ENCODE data around the gene FOCAD.

Gene FOCAD

GRCh38 chr9:20995616-20996015, 311.6 kb downstream of the FOCAD start:
- Histone ChIP-seq H3K27ac (ENCODE audit: extremely low read depth, low read depth, low read length) (no peak overlapping the region), H3K4me3 (ENCODE audit: low read depth, low read length) (no peak overlapping the region), H3K36me3 (ENCODE audit: control insufficient read depth in 2 of 2, insufficient read depth in 1 of 2, low read length in 2 of 2) (peaks cover 0 to 20% of the 10 kb centered on the region in 2 experiments; a peak in 1 of 3 replicates), H3K4me1 (ENCODE audit: control insufficient read depth, insufficient read depth, low read length) (peaks cover 5% of the 10 kb centered on the region), H3K9me3 (ENCODE audit: control insufficient read depth, insufficient read depth, low read depth, low read length) (no peaks in the 10 kb centered on the region)
- POLR2A ChIA-PET: no interaction called here
- TF ChIP-seq KLF17 (tag by site-specific recombination; IDR thresholded peaks at IDR 0.05) (no peak), SCRT1 (tag by site-specific recombination; IDR thresholded peaks at IDR 0.05; ENCODE audit: borderline replicate concordance) (no peak), ZNF704 (tag by site-specific recombination; IDR thresholded peaks at IDR 0.05) (no peak), ZBTB49 (tag by site-specific recombination; IDR thresholded peaks at IDR 0.05; ENCODE audit: low read depth) (no peak), ZNF26 (tag by site-specific recombination; IDR thresholded peaks at IDR 0.05) (no peak), PRDM6 (tag by site-specific recombination; IDR thresholded peaks at IDR 0.05) (no peak), ZNF416 (tag by site-specific recombination; IDR thresholded peaks at IDR 0.05) (no peak), KLF1 (tag by site-specific recombination; IDR thresholded peaks at IDR 0.05) (no peak), ZBTB10 (tag by site-specific recombination; IDR thresholded peaks at IDR 0.05) (no peak), ZNF549 (tag by site-specific recombination; IDR thresholded peaks at IDR 0.05) (no peak)
- CTCF ChIA-PET: interaction anchor here (0.6 to 1.1 kb wide), 2 partner anchors 23 to 1069 kb away, joined by 3 read pairs; no protein-coding TSS in a partner anchor

- Histone ChIP-seq H3K4me3 (ENCODE audit: low read depth, low read length) (no peak overlapping the region), H3K27ac (ENCODE audit: extremely low read depth, low read depth, low read length) (no peak overlapping the region), H3K9me3 (ENCODE audit: control insufficient read depth, insufficient read depth, low read depth, low read length) (no peaks in the 10 kb centered on the region), H3K4me1 (ENCODE audit: control insufficient read depth, insufficient read depth, low read length) (peaks cover 5% of the 10 kb centered on the region), H3K36me3 (ENCODE audit: control insufficient read depth in 2 of 2, insufficient read depth in 1 of 2, low read length in 2 of 2) (peaks cover 0 to 15% of the 10 kb centered on the region in 2 experiments; a peak in 1 of 3 replicates)
- ChIA-PET POLR2A (no interaction called here), CTCF (interaction anchor here (0.8 kb wide), 1 partner anchor 114 kb away, joined by 4 read pairs; no protein-coding TSS in a partner anchor)
- no peak for TF ChIP-seq ZNF837 (tag by site-specific recombination; IDR thresholded peaks at IDR 0.05)
- no peak for TF ChIP-seq YY2 (tag by site-specific recombination; IDR thresholded peaks at IDR 0.05)
- TF ChIP-seq GLI2 (tag by site-specific recombination; IDR thresholded peaks at IDR 0.05; ENCODE audit: borderline replicate concordance, low read depth): no peak
- TF ChIP-seq OSR2 (tag by site-specific recombination; IDR thresholded peaks at IDR 0.05): no peak
- TF ChIP-seq ZNF658 (tag by site-specific recombination; IDR thresholded peaks at IDR 0.05): no peak
- TF ChIP-seq ZNF548 (tag by site-specific recombination; IDR thresholded peaks at IDR 0.05): no peak
- TF ChIP-seq ZNF433 (tag by site-specific recombination; IDR thresholded peaks at IDR 0.05; ENCODE audit: low read depth): no peak
- no peak for TF ChIP-seq TRIM28 (IDR thresholded peaks at IDR 0.05; ENCODE audit: borderline replicate concordance, low read length)
- TF ChIP-seq ZFP69B (tag by site-specific recombination; IDR thresholded peaks at IDR 0.05): no peak
- no peak for TF ChIP-seq ZNF341 (tag by site-specific recombination; IDR thresholded peaks at IDR 0.05; ENCODE audit: low read depth)
Observed at GRCh38 chr9:20996809-20997208, 312.8 kb downstream of the FOCAD start.

Measured in HEK293 (cell line).